22Rv1 (cell line): ENCODE results near the gene SOX21.

Source experiments
- ZFX ChIP-seq: fragments of 450-650 bp; IDR thresholded peaks from 2 replicates; pipeline ENCODE4 v1.6.1; 2017; ENCODE audit warnings: antibody characterized with exemption, borderline replicate concordance
- TF ChIP-seq, protein P1 (sequence below): fragments of 450-650 bp; IDR thresholded peaks from 2 replicates; pipeline ENCODE4 v1.5.1; 2017; ENCODE audit warnings: mild to moderate bottlenecking

DNA sequence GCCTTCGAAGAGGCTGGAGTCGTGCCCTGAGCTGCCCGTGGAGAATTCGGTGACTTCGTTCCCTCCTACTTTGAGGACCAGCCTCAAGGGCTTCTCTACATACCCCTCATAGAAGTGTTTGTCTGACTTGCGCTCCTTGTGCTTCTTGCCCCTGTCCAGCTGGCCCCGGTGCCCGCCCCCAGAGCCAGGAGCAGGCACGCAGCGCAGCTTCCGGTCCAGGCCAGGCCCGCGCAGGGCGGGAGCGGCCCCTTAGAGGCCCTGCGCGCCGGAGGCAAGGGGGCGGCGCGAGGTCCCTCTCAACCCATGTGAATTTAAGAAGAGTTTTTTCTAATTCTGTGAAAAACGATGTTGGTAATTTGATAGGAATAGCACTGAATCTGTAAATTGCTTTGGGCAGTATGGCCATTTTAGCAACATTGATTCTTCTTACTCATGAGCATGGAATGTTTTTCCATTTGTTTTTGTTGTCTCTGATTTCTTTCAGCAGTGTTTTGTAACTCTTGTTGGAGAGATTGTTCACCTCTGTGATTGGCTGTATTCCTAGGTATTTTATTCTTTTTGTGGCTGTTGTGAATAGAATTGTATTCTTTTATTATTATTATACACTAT is 46.9 kb upstream of the SOX21 start:
- TF ChIP-seq, protein P1, sequence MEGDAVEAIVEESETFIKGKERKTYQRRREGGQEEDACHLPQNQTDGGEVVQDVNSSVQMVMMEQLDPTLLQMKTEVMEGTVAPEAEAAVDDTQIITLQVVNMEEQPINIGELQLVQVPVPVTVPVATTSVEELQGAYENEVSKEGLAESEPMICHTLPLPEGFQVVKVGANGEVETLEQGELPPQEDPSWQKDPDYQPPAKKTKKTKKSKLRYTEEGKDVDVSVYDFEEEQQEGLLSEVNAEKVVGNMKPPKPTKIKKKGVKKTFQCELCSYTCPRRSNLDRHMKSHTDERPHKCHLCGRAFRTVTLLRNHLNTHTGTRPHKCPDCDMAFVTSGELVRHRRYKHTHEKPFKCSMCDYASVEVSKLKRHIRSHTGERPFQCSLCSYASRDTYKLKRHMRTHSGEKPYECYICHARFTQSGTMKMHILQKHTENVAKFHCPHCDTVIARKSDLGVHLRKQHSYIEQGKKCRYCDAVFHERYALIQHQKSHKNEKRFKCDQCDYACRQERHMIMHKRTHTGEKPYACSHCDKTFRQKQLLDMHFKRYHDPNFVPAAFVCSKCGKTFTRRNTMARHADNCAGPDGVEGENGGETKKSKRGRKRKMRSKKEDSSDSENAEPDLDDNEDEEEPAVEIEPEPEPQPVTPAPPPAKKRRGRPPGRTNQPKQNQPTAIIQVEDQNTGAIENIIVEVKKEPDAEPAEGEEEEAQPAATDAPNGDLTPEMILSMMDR = no peak
- no peak for TF ChIP-seq ZFX
